Type B pancreatic cell (in vitro differentiated cells): Measurements from ENCODE around the gene SEC61A2. TPM values are rescaled to one million over a fixed set of nuclear protein-coding genes. Genes with fewer than 3 reads are reported as not detected.

ENCODE experiments used
- DNase-seq: peaks from one replicate; pipeline ENCODE4 v3.0.0; 2021; ENCODE audit warnings: mixed read lengths; ENCODE audit not compliant: unreplicated experiment; ENCODE audit errors: extremely low spot score
- H3K27ac Mint-ChIP-seq: 2 replicates; pipeline ENCODE4 v1.8.0; 2021; ENCODE audit warnings: mild to moderate bottlenecking, mixed read lengths
- H3K27me3 Mint-ChIP-seq: 2 replicates; pipeline ENCODE4 v1.8.0; 2021; ENCODE audit warnings: mixed read lengths
- H3K36me3 Mint-ChIP-seq: 2 replicates; pipeline ENCODE4 v1.8.0; 2021; ENCODE audit warnings: mixed read lengths
- H3K4me1 Mint-ChIP-seq: one replicate; pipeline ENCODE4 v1.8.0; 2021; ENCODE audit warnings: mixed read lengths; ENCODE audit not compliant: unreplicated experiment
- H3K4me3 Mint-ChIP-seq: 2 replicates; pipeline ENCODE4 v1.8.0; 2021; ENCODE audit warnings: mild to moderate bottlenecking, mixed read lengths
- H3K9me3 Mint-ChIP-seq: 2 replicates; pipeline ENCODE4 v1.8.0; 2021; ENCODE audit warnings: mixed read lengths
- total RNA-seq: library from RNA; stranded (reverse); gene quantifications from 2 replicates; pipeline ENCODE4 v1.2.1, GENCODE V29; 2021; ENCODE audit warnings: low replicate concordance
- TF ChIP-seq, protein P1 (sequence below): fragments of 200-600 bp; sonication (generic); conservative IDR thresholded peaks from 2 replicates; pipeline ENCODE4 v1.5.0; 2021; ENCODE audit warnings: antibody characterized with exemption, mild to moderate bottlenecking

SEC61A2 gene
- total RNA-seq, 1 donor from 2014 or later: 26.3 TPM

DNA sequence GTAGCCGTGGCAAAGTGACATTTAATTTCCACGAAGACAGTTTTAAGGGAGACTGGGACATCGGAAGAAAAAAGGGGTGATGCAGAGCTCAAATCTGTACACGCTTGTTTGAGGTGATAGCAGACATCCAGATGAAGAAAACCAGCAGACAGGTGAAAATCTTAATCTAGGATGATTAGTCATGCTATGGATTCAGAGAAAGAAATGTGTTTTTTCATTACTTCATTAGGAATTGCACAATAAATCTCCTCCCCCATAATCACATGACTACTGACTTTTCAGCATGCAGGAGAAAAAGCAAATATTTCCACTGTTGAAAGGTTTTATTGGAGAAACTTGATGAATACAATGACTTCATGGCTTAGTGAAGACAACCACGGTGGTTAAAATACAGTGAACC, 63.7 kb downstream of the SEC61A2 start:
- peaks cover 25% of the 10 kb centered on the region for H3K4me1 Mint-ChIP-seq
- H3K4me3 Mint-ChIP-seq: peak overlapping the region; percentile 50
- H3K27ac Mint-ChIP-seq: peak overlapping the region; percentile 2
- no peak for DNase-seq
- H3K36me3 Mint-ChIP-seq: peaks cover 4% of the 10 kb centered on the region
- TF ChIP-seq, protein P1, sequence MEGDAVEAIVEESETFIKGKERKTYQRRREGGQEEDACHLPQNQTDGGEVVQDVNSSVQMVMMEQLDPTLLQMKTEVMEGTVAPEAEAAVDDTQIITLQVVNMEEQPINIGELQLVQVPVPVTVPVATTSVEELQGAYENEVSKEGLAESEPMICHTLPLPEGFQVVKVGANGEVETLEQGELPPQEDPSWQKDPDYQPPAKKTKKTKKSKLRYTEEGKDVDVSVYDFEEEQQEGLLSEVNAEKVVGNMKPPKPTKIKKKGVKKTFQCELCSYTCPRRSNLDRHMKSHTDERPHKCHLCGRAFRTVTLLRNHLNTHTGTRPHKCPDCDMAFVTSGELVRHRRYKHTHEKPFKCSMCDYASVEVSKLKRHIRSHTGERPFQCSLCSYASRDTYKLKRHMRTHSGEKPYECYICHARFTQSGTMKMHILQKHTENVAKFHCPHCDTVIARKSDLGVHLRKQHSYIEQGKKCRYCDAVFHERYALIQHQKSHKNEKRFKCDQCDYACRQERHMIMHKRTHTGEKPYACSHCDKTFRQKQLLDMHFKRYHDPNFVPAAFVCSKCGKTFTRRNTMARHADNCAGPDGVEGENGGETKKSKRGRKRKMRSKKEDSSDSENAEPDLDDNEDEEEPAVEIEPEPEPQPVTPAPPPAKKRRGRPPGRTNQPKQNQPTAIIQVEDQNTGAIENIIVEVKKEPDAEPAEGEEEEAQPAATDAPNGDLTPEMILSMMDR: no peak
- H3K27me3 Mint-ChIP-seq: no peaks in the 10 kb centered on the region
- no peaks in the 10 kb centered on the region for H3K9me3 Mint-ChIP-seq

DNA sequence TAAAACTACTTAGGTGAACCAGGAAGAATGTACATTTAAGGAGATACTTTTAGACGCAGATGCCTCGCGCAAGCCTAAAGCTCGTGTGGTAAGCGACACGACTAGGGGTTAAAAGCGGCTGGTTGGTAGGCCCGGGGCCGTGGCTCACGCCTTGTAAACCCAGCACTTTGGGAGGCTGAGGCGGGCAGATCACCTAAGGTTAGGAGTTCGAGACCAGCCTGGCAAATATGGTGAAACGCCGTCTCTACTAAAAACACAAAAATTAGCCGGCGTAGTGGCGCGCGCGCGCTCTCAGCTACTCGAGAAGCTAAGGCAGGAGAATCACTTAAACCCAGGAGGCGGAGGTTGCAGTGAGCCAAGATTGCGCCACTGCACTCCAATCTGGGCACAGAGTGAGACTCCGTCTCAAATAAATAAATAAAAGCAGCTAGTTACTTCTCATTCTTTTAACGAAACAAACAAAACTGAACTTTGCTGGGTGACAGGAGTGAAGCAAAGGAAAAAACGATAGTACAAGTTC, 65.3 kb downstream of the SEC61A2 start:
- peak overlapping the region; percentile 96 for H3K27ac Mint-ChIP-seq
- no peaks in the 10 kb centered on the region for H3K9me3 Mint-ChIP-seq
- TF ChIP-seq, protein P1: no peak
- H3K27me3 Mint-ChIP-seq: no peaks in the 10 kb centered on the region
- DNase-seq: no peak
- peak overlapping the region; percentile 95 for H3K4me3 Mint-ChIP-seq
- peaks cover 12% of the 10 kb centered on the region for H3K36me3 Mint-ChIP-seq
- H3K4me1 Mint-ChIP-seq: peaks cover 25% of the 10 kb centered on the region

DNA sequence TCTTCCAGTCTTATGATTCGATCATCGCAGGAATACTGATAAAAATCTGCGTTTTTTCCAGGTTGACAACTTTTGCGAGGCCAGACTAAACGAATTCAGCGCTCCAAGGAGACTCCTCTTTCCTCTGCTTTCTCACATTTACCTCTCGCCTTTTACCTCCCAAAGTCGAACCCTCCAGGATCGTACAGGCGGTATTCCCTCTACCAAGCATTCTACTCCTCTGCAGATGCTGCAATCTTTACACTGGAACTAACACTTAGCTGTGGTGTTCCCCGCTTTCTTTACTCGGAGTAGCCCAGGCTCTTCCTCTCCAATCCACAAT, 65.8 kb downstream of the SEC61A2 start:
- no peaks in the 10 kb centered on the region for H3K9me3 Mint-ChIP-seq
- H3K4me1 Mint-ChIP-seq: peaks cover 25% of the 10 kb centered on the region
- H3K27me3 Mint-ChIP-seq: no peaks in the 10 kb centered on the region
- H3K27ac Mint-ChIP-seq: peak overlapping the region; percentile 96
- H3K4me3 Mint-ChIP-seq: peak overlapping the region; percentile 95
- DNase-seq: no peak
- peaks cover 12% of the 10 kb centered on the region for H3K36me3 Mint-ChIP-seq
- TF ChIP-seq, protein P1: no peak

DNA sequence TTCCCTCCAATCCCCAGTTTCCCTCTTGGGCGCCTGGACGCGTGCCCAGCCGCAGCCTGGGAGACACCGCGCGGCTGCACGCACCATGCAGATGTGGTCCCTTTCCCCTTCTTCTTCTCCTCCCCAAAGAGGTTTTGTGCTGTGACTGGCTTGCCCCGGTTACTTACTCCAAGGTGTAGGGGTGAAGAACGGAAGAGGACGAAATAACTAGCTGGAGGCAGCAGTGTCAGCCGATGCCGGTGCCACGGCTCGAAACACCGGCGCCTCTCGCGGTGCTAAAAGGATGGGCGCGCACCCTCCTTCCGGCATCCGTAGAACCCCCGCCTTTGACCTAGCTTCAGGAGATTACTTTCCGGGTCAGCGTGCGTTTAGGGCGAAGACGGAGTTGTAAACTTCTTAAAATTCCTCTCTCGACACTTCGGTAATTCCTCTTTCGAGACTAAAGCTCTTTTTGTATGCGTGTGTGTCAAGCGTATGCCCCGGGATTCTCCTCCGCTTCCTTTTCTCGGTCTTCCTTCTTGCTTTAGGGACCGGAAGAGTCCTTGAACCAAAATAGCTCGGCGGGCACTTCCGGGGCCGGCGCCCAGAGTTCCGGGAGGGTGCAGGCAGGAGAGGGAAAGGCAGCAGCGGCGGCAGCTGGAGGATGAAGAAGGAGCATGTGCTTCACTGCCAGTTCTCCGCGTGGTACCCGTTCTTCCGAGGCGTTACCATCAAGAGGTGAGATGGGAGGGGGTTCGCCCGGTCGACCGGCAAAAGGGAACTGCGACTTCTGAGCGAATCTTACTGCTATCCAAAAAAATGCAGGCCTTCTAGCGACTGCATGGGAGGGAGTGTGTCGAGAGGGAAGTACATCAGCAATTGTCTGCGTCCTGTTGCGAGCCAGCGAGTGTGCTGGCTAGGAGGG, 66.4 kb downstream of the SEC61A2 start, which contains the start of the genes CDC123 and NUDT5:
Gene CDC123 (plus strand): TSS at position 586 of the 904 bp plus-strand sequence. CDS start 58 bp downstream, at position 644.
Gene NUDT5 (minus strand): TSS at position 289 of the 904 bp plus-strand sequence. CDS start 9,600 bp downstream, outside the sequence.
- TF ChIP-seq, protein P1: no peak
- H3K36me3 Mint-ChIP-seq: peaks cover 12% of the 10 kb centered on the region
- H3K9me3 Mint-ChIP-seq: no peaks in the 10 kb centered on the region
- H3K27me3 Mint-ChIP-seq: no peaks in the 10 kb centered on the region
- peak; percentile 86 for DNase-seq
- peak within 1 kb of the TSS; percentile 96 for H3K27ac Mint-ChIP-seq
- peaks cover 25% of the 10 kb centered on the region for H3K4me1 Mint-ChIP-seq
- H3K4me3 Mint-ChIP-seq: peak within 1 kb of the TSS; percentile 95

DNA sequence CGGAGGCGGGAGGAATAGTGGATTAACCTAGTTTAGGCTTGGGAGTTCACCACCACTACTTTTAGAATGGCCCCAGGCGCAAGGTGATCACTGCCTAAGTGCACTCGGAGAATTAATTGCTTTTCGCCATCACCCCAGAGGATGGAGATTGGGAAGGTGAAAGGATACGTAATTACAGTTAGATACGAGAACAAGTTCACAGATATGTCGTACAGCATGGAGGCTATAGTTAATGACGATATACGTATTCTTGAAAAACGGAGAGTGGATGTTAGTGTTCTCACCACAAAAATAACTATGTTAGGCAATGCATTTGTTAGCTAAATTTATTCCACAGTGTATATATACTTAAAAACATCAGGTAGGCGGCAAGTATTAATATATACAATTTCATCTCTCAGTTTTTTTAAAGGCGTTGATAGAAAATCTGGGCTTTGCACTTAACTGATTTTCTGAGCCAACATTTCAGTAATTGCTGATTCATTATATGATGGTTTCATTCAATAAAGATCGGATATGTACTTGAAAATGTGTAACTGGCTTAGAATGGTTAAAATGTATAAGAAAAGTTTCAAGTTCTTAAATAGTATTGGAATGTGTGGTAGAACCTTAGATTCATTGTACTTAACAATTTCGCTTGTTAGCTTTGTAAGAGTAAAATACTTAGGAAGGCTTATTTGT, 67.2 kb downstream of the SEC61A2 start:
- TF ChIP-seq, protein P1: no peak
- DNase-seq: no peak
- Mint-ChIP-seq H3K36me3 (peaks cover 20% of the 10 kb centered on the region), H3K27me3 (no peaks in the 10 kb centered on the region), H3K4me1 (peaks cover 25% of the 10 kb centered on the region), H3K9me3 (no peaks in the 10 kb centered on the region), H3K4me3 (peak overlapping the region; percentile 95), H3K27ac (peak overlapping the region; percentile 96)
